ENCODE results near the gene TEF.

TEF gene

DNA sequence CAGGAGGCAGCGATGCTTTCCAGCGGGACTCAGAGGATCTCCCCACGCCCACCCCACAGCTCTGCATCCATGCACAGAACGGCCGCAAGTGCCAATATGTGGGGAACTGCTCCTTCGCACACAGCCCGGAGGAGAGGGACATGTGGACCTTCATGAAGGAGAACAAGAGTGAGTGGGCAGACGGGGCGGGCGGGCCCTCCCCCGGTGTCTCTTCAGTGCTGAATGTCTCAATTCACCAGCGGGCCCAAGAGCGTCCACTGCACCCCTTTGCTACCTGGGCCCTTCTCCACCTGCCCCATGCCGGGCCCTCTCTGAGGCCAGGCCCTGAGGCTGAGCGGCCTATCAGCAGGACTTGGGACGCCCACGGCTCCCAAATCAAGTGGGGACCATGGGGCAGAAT, 25.8 kb upstream of the TEF start:
- DNase-seq = no peak

DNA sequence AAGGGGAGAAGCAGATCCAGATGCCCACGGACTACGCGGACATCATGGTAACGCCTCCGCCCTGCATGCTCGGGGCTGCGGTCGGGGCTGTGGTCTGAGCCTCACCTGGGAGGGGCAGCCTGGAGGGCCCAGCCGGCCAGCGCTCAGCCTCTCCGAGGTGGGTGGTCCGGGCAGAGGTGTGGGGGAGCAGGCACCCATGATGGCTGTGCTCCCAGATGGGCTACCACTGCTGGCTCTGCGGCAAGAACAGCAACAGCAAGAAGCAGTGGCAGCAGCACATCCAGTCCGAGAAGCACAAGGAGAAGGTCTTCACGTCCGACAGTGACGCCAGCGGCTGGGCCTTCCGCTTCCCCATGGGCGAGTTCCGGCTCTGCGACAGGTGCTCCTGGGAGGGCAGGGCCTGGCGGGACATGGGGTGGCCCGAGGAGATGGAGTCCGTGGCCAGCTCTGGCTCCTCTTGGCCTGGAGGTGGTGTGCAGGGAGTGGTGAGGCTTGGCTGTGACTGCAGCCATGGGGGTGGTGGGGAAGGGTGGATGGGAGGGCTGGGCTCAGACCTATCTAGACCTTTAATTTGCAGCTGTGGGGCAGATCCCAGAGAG, 25.2 kb upstream of the TEF start:
- DNase-seq = no peak

DNA sequence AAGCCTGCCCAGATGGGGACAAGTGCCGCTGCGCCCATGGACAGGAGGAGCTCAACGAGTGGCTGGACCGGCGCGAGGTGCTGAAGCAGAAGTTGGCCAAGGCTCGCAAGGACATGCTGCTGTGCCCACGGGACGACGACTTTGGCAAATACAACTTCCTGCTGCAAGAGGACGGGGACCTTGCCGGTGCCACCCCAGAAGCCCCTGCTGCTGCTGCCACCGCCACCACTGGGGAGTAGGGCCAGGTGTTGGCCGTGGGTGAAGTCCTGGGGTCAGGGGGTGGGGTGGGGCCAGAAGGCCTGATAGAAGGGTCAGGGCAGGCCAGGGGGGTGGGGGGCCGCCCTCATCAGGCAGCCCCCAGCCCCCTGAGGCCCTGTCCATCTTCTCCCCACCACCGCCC, 24.6 kb upstream of the TEF start:
- no peak for DNase-seq

DNA sequence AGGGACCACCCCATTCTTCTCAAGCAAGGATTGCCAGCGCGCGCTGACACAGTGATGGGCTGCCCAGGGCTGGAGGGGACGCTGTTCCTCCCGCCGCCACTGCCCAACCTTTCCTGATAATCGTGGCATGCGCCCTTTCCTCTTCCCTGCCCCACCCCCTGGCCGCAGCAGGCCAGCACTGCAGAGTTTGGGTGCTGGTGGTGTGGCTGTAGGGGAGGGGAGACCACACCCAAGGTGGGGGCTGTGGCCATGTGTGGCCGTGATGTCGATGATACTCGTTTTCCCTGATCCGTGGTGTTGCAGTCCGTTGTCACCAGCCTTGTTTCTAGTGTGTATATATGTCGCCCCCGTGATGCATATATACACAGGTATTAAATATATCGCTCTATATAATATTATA, 22.8 kb upstream of the TEF start:
- no peak for DNase-seq

DNA sequence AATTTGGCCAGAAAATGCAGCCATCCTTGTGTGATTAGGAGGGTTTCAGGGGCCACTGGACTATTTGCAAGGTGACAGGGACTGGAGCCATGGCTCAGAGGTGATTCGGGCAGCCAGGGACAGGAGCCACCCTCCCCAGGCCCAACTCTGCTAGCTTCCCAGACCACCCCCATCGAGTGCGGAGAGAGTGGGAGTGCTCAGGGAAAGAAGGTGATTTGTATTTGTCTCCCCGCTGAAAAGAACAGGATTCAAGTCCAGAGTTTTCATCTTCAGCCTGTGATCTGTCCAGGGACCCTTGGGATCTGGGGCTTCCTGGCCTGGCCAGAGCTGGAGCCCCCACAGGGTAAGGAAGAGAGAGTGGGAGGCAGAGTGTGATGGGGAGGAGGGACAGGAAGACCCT, 22.4 kb upstream of the TEF start:
- no peak for DNase-seq

DNA sequence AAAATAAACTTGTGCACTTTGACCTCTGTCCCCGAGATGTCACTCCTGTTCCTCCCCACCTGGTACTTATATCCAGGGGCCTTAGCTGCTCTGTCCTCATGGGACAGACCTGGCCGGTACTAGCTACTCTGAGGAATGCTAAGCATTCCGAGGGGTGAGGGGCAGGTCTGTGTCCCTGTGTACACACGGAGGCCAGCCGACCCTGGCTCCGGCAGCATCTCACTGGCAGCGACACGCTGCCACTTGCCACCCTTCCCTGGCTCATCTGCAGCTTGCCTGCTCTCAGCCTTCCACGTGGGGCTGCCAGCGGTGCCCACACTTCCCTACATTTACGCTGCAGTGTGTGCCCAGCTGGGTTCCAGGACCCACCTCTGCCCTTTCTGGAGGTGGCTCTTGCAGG, 21.6 kb upstream of the TEF start:
- no peak for DNase-seq

DNA sequence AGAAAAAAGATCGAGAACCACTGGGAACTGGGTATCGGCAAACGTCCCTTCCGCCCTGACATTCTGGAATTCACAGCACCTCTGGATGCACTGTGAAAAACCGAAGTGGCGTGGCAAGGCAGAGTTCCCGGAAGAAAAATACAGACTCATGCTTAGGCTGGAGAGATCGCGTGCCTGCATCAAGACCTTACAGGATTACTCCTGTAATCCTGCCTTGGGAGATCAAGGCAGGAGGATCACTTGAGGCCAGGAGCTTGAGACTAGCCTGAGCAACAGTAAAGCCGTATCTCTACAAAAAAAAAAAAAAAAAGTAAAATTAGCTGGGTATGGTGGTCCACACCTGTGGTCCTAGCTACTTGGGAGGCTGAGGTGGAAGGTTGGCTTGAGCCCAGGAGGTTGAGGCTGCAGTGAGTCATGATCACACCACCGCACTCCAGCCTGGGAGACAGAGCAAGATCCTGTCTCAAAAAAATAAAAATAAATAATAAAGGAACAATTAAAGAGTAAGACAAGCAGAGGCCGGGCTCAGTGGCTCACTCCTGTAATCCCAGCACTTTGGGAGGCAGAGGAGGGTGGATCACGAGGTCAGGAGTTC, 19.9 kb upstream of the TEF start:
- no peak for DNase-seq

DNA sequence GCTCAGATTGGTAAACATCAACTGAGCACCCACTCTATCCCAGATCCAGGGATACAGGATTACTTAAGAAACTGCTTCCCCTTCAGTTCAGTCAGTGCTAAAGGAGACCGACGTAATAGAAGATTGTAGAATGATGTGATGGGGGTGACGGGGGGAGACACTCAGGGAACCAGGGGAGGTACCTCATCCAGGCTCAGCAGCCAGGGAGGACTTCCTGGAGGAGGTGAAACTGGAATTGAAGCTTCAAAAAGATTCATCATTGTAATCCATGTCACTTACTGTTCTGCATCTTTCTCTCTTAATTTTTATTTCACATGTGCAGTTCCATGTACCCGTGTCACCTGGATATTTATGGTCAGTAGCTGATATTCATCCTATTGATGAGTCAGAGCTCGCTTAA, 19.1 kb upstream of the TEF start:
- no peak for DNase-seq

DNA sequence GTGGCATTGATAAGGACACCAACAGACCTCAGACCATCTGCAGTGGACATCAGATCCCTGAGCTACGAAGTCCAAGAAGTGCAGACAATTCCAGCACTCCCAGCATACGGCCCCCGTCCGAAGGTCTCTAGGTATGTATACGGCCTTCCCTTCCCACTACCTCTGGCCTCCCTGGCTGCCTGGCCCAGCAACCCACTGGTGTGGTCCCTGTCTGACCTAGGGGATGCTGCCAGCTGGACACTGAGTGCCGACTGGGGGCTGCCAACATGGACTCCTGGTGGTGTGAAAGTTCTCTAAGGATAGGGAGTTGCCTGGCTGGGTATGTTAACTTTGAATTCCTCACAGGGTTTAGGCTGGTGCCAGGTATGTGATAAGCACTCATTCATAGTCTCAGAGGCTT, 17.5 kb upstream of the TEF start:
- DNase-seq = no peak

DNA sequence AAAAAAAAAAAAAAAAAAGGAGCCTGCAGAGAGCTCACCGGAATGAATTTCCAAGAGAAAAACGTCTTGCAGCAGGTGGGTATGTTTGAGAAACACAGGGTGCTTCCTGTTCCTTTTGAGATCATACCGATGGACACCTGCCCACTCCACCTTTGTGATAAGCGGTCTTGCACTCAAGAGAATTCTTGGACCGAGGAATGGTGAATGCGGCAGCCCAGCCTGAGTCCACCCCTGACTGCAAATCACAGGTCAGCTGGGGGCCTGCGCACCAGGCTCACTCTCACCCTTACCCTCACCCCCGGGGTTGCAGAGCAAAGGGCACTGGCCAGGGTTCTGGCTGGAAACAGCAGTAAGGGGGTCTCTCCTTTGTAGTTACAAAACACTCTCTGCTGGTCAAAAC, 16.8 kb upstream of the TEF start:
- DNase-seq = no peak

DNA sequence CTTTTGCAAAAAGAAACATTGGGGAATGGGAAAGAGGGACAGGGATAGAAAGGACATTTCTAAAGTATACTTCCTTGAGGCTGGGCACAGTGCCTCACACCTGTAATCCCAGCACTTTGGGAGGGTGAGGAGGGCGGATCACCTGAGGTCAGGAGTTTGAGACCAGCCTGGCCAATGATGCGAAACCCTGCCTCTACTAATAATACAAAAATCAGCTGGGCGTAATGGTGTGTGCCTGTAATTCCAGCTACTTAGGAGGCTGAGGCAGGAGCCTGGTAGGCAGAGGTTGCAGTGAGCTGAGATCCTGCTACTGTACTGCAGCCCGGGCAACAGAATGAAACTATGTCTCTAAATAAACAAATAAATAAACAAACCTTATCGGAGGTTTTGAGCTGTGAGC, 16.3 kb upstream of the TEF start:
- no peak for DNase-seq

DNA sequence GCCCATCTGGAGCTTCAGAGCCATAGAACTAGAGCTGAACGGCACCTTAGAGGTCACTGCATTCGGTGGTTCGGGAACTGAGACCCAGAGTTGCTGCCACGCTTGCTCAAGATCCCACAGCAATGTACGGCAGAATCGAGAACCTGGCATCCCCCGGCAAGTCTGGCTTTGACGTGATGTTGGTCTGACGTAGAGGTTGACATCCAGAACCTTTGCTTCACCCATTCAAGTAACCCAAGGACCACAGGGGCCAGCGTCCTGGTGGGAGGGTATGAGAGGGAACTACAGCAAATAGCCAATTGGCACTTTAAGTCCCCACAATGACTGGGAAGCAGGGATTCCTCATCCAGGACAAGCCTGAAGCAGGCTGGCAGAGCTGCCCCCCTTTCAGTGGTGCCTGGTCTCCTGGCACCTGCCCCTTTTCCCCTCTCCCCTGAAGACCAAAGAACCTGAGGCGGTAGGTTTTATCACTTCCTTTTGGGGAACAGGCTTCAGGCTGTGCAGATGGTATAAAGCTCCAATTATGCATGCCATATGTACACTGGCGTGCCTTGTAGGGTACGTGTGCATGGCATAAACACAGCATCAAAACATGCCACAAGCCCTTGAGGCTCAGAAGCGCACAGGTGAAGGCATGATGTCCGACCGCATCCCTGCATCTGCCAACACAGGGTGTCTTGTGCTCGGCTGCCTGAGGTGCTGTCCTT, 15.3 kb upstream of the TEF start:
- DNase-seq = no peak

DNA sequence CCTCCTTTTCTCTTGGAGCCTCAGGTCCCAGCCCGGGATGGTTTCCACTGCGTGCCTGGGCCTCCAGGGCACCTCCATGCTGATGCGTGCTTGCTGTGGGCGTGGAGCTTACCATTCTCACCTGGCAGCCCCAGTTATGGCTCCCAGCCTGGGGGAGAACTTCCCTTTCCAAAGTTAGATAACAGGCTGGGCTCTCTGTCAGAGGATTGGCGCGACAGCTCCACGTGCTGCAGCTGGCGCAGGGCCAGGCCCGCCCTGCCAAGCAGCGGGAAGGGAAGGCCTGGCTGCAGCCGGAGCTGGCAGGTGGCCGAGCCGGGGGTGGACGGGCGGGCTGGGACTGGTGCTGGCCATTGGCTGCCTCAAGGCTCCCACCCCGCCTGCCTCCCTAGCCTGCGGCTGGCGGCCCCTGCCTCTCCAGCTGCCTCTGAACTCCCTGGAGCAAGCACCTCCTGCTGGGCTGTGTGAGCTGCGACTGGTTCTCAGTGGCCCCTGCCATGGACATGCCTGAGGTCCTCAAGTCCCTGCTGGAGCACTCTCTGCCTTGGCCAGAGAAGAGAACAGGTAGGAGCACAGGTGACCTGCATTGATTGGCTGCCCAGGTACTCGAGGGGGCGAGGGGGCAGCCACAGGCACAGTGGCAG, 14.6 kb upstream of the TEF start:
- no peak for DNase-seq

DNA sequence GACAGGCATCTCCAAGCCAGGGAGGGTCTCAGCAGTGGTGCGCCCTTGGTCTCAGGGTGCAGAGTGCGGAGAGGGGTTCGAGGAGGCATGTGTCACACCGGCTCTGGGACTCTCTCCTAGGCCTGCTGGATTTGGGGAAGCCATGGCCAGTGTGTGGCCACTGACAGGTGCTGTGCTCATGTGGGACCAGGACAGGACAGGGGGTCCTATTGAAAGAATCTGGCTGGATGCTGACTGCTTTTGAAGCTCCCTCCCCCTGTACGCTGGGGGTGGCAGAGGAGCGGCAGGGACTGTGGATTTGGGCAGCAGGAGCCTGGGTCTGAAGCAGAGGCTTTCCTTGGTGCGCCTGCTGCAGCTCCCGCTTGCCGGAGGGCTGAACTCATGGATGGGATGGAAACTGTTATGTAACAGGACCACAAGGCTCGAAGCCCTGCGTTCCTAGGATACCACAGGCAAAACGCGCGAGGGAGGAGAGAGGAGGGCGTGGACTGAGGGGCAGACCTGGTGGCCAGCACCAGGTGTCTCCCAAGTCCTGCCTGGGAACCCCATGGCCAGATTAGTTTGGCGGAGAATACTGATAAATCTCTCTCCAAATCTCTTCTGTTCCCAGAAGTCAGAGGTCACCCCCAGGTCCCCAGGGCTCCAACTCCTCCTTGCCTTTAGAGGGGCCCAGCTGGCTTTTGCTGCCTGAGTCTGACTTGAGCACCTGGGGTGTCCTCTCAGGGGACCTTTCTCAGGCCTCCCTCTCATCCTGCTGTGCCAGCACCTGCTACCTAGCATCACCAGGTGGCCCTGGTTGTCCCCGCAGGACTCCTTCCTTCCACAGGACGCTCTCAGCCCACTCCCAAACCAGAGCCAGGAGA, 13.8 kb upstream of the TEF start:
- DNase-seq = no peak

DNA sequence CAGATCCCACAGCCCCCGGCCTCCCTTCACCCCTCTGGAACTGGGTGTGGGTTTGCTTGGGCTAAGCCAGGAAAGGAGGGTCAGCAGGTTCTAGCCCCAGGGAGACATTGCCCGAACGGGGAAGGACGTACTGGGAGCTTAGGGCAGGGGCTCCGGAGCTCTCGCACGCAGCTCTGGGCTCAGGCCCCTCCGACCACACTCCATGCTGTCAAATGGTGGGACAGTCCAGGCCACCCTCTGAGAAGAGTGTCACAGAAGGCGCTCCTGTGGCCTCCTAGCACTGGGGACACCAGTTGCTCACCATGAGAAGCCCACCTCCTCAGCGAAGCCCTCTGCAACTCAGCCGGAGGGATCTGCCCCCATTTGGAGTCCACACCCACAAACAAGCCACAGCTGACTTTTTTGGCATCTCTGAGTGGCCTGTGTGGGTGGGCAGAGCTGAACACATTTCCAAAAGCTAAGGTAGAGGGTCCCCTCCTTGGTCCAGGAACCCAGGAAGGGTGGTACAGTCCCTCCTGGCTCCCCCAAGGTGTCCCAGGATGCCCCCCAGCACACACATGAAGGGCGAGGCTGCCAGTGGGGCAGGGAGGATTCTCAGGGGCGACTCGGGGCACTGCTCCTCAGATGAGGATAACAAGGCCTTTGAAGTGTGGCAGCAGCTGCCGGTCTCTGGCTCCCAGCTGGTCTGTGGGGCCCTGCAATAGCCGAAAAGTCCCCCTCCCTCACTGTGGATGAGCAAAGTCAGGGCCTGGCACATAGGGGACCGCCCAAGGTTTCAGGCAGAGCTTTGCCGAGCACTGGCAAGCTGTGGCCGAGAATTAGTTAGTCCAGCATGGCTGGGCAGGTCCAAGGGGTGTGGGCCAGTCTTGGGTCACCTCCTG, 13.0 kb upstream of the TEF start:
- DNase-seq = no peak

DNA sequence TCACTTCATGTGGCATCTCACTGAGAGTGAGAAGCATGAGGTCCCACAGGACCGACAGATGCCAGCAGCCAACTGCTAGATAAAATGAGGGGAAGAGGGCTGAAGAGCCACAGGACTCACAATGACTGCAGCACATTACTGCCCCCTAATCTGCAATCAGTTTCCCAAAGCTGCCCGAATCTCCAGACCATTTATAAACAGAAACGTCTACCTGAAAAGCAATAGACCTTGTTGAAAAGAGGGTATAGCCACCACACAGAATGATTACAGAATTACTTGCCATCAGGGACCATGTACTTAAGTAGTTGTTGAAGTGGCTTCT, 12.4 kb upstream of the TEF start:
- no peak for DNase-seq

DNA sequence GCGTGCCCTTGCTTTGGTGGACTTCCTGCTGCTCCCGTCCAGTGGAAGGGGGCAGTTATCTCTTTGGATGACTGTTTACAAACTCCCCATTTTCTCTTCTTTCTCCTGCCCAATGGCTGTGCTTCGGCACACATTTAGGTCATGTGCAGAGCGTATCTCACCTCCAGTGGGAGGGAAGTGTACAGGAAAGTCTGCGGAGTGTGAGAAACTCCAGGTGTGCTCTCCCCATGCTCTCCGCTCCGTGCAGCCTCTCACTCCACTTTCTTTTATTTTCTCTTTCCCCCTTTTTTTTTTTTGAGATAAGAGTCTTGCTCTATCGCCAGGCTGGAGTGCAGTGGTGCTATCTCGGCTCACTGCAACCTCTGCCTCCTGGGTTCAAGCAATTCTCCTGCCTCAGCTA, 11.9 kb upstream of the TEF start:
- no peak for DNase-seq

DNA sequence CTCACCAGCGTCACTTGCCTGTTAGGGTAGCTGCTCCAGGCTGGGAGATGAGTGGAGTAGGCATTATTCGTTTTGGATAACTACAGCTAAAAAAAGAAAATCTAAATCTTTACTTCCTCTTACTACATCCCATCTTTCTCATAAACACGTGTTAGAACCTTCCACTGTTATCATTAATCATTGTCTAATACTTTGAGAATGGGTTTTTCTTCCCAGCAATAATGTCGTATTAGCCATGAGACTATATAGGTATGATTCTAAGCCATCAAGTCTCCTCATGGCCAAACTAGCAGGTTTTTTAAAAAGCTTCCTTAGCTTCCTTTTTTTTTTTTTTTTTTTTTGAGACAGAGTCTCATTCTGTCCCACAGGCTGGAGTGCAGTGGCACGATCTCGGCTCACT, 3.9 kb upstream of the TEF start:
- DNase-seq = no peak

DNA sequence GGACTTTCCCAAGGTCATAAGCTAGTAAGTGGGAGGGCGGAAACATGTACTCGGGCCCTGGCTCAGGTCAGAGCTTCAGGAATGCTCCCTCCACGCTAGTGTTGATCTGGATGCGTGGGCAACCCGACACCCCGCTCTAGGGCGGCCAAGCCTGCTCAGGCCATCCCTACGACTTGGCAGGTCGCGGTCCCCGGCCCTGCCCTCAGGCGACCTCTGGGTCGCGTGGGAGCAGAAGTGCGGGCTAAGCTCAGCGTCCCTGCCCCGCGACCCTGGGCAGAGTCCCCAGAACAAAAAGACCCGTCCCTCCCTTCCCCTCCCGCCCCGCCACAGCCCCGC, 781 bp upstream of the TEF start:
- no peak for DNase-seq

DNA sequence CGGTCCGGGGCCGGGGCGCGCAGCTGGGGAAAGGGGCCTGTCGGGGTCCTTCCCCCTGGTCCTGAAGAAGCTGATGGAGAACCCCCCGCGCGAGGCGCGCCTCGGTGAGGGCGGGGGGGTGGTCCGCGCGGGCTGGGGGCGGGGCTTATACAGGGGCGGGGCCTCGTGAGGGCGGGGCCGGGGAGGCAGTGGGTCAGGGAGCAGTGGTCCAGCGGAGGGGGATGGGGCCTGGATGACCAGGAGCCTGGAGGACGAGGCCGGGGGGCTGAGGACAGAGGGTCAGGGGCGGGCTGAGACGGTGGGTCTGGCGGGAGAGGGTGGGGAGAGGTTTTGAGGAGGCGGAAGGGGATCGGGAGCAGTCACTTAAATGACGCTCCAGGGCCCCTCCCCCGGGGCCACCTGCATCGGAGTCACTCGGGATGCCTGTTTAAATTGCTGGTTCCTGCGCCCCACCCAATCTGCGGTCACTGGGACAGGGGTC, 396 bp downstream of the TEF start:
- no peak for DNase-seq

DNA sequence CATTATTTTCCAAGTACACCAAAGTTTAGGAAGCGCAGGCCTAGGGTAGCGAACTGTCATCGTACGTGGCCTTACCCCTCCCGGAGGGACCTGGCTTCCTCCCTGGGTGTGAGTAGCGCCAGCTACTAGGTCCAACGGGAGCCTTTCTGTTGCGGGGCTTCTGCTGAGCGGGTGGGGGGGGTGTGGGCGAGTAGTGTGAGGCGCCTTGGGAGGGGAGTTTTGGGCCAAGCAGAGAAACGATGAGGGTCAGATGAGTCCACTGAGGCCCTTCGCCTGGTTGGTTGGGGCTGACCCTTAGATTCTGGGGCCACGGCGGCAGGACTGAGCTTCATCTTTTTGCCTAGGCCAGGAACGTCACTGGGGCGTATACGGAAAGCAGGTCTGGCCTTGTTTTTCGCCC, 868 bp downstream of the TEF start:
- no peak for DNase-seq

DNA sequence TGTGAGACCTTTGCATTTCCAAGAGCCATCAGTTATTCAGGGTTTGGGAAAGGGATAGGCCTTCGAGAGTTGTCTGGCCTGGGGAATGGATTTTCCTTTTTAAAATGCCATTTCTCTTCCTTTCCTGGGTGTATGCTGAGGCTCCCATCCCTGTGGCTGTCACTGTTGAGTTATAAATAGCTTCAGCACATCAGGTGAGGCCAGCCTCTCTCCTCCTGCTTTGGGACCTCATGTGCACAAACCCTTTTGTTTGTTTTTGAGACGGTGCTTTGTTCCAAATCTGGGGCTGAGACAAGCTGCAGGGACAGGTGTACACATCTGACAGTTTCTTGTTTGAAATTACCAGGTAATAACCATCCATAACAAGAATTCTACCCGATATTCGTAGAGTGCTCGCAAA, 1.3 kb downstream of the TEF start:
- no peak for DNase-seq

DNA sequence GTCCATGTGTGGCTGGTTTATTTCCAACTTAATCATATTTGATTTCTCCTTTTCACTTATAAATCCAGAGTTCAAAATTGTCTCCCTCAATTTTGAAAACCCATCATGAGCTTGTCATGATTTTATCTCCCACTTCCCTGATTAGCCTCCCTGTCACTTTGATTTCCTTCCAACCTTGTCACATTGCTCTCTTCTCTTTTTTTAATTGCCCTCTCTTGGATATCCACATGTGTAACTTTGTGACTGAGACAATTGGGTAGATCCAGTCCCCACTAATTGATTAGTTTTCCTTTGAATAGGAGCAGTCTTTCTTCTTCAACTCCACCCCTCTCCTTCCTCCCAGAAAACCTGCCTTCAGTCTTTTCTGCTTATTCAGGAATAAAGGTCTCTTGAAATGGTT, 2.4 kb downstream of the TEF start:
- no peak for DNase-seq

Data from KG1 (cell line).